Endothelial cell of umbilical vein (primary cell): ENCODE measurements around the gene MVK. TPM values are rescaled to one million over a fixed set of nuclear protein-coding genes. Genes with fewer than 3 reads are reported as not detected.

Experiments
- BruUV-seq: library from RNA; stranded (reverse); fragments of 400-500 nt; replicated peaks from 2 replicates; lab custom pipeline; 2021; lab: Mats Ljungman, UMichigan
- CTCF ChIA-PET: fragments of 300-600, 350-600 bp; sonication (Branson Sonifier 250); formaldehyde crosslinking; loops from one replicate; lab custom pipeline; 2021; ENCODE audit warnings: antibody characterized with exemption, inconsistent platforms; lab: Charles Lee
- POLR2A ChIA-PET: fragments of 300-600, 350-600 bp; sonication (Branson Sonifier 250); formaldehyde crosslinking; loops from one replicate; lab custom pipeline; 2021; ENCODE audit warnings: antibody characterized with exemption, inconsistent platforms; lab: Charles Lee
- DNase-seq: peaks from one replicate; pipeline ENCODE4 v3.0.0-alpha.2; 2011; ENCODE audit warnings: low read depth, low spot score
- FAIRE-seq: peaks from 2 replicates; lab custom pipeline; 2011; peaks lifted over from hg19 to GRCh38; lab: Jason Lieb, UNC
- H2AFZ ChIP-seq: 2 replicates; pipeline ENCODE4 v1.6.0; 2012; ENCODE audit warnings: low read depth, low read length, control low read depth, inconsistent platforms
- H3K27ac ChIP-seq: 2 replicates; pipeline ENCODE4 v1.5.1; 2011; ENCODE audit warnings: low read depth, mild to moderate bottlenecking, control low read depth, low read length, moderate library complexity; ENCODE audit not compliant: insufficient read depth
- H3K27me3 ChIP-seq, 2 experiments: 2 replicates each; pipeline versions ENCODE4 v1.6.0 to v1.6.1; 2011; ENCODE audit warnings: low read length in 2 of 2, mixed read lengths in 1 of 2; ENCODE audit not compliant: control insufficient read depth in 2 of 2, insufficient read depth in 2 of 2
- H3K36me3 ChIP-seq, 2 experiments: 2 replicates in 1 of 2; 3 replicates in 1 of 2; pipeline ENCODE4 v1.5.1; 2011; ENCODE audit warnings: low read length in 2 of 2, mild to moderate bottlenecking in 1 of 2, moderate library complexity in 1 of 2; ENCODE audit not compliant: control insufficient read depth in 2 of 2, insufficient read depth in 2 of 2; ENCODE audit errors: extremely low read depth in 1 of 2
- H3K4me1 ChIP-seq: 3 replicates; pipeline ENCODE4 v1.5.1; 2011; ENCODE audit warnings: mild to moderate bottlenecking, low read length; ENCODE audit not compliant: control insufficient read depth, insufficient read depth; ENCODE audit errors: extremely low read depth
- H3K4me2 ChIP-seq: 2 replicates; pipeline ENCODE4 v1.6.1; 2011; ENCODE audit warnings: low read length, control low read depth, mixed read lengths; ENCODE audit not compliant: insufficient read depth
- H3K4me3 ChIP-seq, 3 experiments: fragments of 200-600 bp in 1 of 3; sonication (generic), shearing (Covaris generic) in 1 of 3; replicated peaks in 1 of 3; 2 replicates each; pipeline ENCODE4 v1.5.1; 2011 to 2016; ENCODE audit warnings: control low read depth in 3 of 3, low read length in 3 of 3, mild to moderate bottlenecking in 2 of 3, inconsistent platforms in 1 of 3, low read depth in 1 of 3, moderate library complexity in 1 of 3; ENCODE audit not compliant: insufficient read depth in 1 of 3
- H3K79me2 ChIP-seq: 2 replicates; pipeline ENCODE4 v1.6.0; 2012; ENCODE audit warnings: low read length, inconsistent platforms; ENCODE audit not compliant: control insufficient read depth, insufficient read depth
- H3K9ac ChIP-seq: replicated peaks from 2 replicates; pipeline ENCODE3; 2011; ENCODE audit warnings: low read length, control low read depth; ENCODE audit not compliant: insufficient read depth; ENCODE audit errors: extremely low read depth
- H3K9me1 ChIP-seq: replicated peaks from 3 replicates; pipeline ENCODE4 v1.6.0; 2011; ENCODE audit warnings: mild to moderate bottlenecking, low read length; ENCODE audit not compliant: control insufficient read depth, insufficient read depth; ENCODE audit errors: extremely low read depth
- H3K9me3 ChIP-seq: replicated peaks from 2 replicates; pipeline ENCODE4 v1.5.1; 2012; ENCODE audit warnings: low read length, inconsistent platforms; ENCODE audit not compliant: control insufficient read depth, insufficient read depth
- H4K20me1 ChIP-seq: replicated peaks from 2 replicates; pipeline ENCODE3; 2011; ENCODE audit warnings: mild to moderate bottlenecking, low read length; ENCODE audit not compliant: control insufficient read depth, insufficient read depth; ENCODE audit errors: extremely low read depth
- EZH2 ChIP-seq: IDR thresholded peaks from 2 replicates; pipeline ENCODE4 v1.6.1; 2012; ENCODE audit warnings: borderline replicate concordance, low read depth, mild to moderate bottlenecking, moderate library complexity, low read length, inconsistent platforms; ENCODE audit not compliant: severe bottlenecking
- FOS ChIP-seq: IDR thresholded peaks from 2 replicates; pipeline ENCODE4 v1.6.1; 2011; ENCODE audit warnings: mild to moderate bottlenecking, low read length, moderate library complexity, borderline replicate concordance; ENCODE audit not compliant: insufficient read depth
- GATA2 ChIP-seq: IDR thresholded peaks from 2 replicates; pipeline ENCODE4 v1.7.0; 2011; ENCODE audit warnings: low read depth, mild to moderate bottlenecking, moderate library complexity, mixed read lengths, low read length; ENCODE audit not compliant: insufficient read length, insufficient read depth
- JUN ChIP-seq: IDR thresholded peaks from 2 replicates; pipeline ENCODE4 v1.6.1; 2011; ENCODE audit warnings: borderline replicate concordance, low read depth; ENCODE audit not compliant: insufficient read length, insufficient read depth
- MYC ChIP-seq: IDR thresholded peaks from one replicate; pipeline ENCODE4 v1.6.1; 2011; ENCODE audit warnings: mild to moderate bottlenecking, low read depth, low read length
- POLR2A ChIP-seq: IDR thresholded peaks from 2 replicates; pipeline ENCODE4 v1.6.1; 2012; ENCODE audit warnings: low read depth, mild to moderate bottlenecking, control low read depth, low read length
- POLR2AphosphoS5 ChIP-seq: IDR thresholded peaks from 2 replicates; pipeline ENCODE4 v1.6.1; 2012; ENCODE audit warnings: low read depth, mild to moderate bottlenecking, control low read depth, low read length, moderate library complexity; ENCODE audit not compliant: insufficient read depth
- dilution Hi-C: fragments of 300-500 bp; cut with MboI; formaldehyde crosslinking; loops from one replicate; pipeline ENCODE4 v1.15.0; 2019; ENCODE audit warnings: low sequenced_read_pairs; ENCODE audit not compliant: extremely low pct_ligation_motif_present
- intact Hi-C: fragments of 100-400 bp; cut with micrococcal nuclease; formaldehyde crosslinking; loops from one replicate; pipeline ENCODE4 v1.10.0; 2022
- polyA plus RNA-seq, 4 experiments: library from polyadenylated mRNA; depleted of rRNA in 3 of 4; stranded (reverse) in 3 of 4; unstranded in 1 of 4; fragments of >200 nt; gene quantifications; 2 replicates each; pipeline versions ENCODE4 v1.2.1 to v1.2.3, GENCODE V29; 2011 to 2012; ENCODE audit warnings: missing spikeins in 1 of 4
- total RNA-seq: library from RNA; stranded (reverse); gene quantifications from 2 replicates; pipeline ENCODE4 v1.2.3, GENCODE V29; 2021
- TF ChIP-seq, protein P1 (sequence below), 2 donors: IDR thresholded peaks; 1 replicate in 1 of 2; 2 replicates in 1 of 2; pipeline ENCODE4 v1.5.1; 2011; ENCODE audit warnings: low read length in 2 of 2, mild to moderate bottlenecking in 2 of 2, moderate library complexity in 2 of 2, control low read depth in 1 of 2, inconsistent platforms in 1 of 2, low read depth in 1 of 2; ENCODE audit not compliant: insufficient read depth in 1 of 2; ENCODE audit errors: extremely low read depth in 1 of 2
- TF ChIP-seq, protein P2 (sequence below): IDR thresholded peaks from 2 replicates; pipeline ENCODE4 v1.6.1; 2011; ENCODE audit not compliant: insufficient read depth, insufficient read length

MVK gene
- total and polyA plus RNA-seq, 2 donors (not counting 3 experiments of a cell fraction or from before 2014, with no cell fraction given): 32.6 to 42.6 TPM

DNA sequence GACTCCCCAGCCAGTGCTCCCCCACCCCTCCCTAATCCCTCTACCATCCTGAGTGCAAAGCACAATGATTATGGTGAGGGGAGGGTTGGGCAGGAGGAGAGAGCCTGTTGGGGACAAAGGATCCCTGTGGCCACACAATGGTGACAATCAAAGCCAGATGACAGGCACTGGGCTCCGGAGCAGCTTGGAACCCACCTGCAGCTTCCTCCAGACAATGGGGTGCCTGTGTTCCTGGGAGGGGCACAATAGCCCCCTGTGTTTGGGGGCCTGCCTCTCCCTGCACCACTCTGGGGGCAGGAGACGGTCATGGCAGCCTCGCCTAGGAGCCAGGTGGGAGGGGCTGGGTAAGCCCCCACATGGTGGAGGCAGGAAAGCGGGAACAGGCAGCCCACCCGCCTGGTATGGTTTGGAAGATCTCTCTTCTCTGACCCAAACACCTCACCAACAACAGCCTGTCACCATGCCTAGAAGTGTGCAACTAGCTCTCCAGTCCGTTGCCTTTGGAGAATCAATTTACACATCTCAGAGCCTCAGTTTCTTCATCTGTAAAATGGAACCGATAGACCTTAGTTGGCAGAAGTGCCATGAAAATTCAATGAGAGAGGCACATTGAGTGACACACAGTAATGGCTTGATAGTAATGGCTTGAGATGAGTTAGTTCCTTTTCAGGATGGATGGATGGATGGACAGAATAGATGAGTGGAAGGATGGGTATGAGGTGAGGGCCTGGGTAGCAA, 53.0 kb downstream of the MVK start:
- intact Hi-C loops (no loop called here), dilution Hi-C loops (no loop called here)
- no peaks in the 10 kb centered on the region for H3K79me2 ChIP-seq
- no peaks in the 10 kb centered on the region for H3K4me1 ChIP-seq
- FAIRE-seq: no peak
- ChIA-PET CTCF (no interaction called here), POLR2A (no interaction called here)
- TF ChIP-seq, protein P1, sequence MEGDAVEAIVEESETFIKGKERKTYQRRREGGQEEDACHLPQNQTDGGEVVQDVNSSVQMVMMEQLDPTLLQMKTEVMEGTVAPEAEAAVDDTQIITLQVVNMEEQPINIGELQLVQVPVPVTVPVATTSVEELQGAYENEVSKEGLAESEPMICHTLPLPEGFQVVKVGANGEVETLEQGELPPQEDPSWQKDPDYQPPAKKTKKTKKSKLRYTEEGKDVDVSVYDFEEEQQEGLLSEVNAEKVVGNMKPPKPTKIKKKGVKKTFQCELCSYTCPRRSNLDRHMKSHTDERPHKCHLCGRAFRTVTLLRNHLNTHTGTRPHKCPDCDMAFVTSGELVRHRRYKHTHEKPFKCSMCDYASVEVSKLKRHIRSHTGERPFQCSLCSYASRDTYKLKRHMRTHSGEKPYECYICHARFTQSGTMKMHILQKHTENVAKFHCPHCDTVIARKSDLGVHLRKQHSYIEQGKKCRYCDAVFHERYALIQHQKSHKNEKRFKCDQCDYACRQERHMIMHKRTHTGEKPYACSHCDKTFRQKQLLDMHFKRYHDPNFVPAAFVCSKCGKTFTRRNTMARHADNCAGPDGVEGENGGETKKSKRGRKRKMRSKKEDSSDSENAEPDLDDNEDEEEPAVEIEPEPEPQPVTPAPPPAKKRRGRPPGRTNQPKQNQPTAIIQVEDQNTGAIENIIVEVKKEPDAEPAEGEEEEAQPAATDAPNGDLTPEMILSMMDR (IDR thresholded peaks at IDR 0.05; ENCODE audit: extremely low read depth in 1 of 2, insufficient read depth in 1 of 2, low read depth in 1 of 2, low read length in 2 of 2): no peak
- TF ChIP-seq GATA2 (no peak), MYC (no peak), JUN (no peak), EZH2 (no peak), POLR2A (no peak), POLR2AphosphoS5 (no peak), FOS (no peak)
- TF ChIP-seq, protein P2, sequence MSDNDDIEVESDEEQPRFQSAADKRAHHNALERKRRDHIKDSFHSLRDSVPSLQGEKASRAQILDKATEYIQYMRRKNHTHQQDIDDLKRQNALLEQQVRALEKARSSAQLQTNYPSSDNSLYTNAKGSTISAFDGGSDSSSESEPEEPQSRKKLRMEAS: no peak
- H3K27me3 ChIP-seq: peaks cover 0 to 2% of the 10 kb centered on the region in 2 experiments
- H3K4me2 ChIP-seq: no peak overlapping the region
- H3K9me3 ChIP-seq: no peaks in the 10 kb centered on the region
- no peak overlapping the region for H3K4me3 ChIP-seq
- H3K9me1 ChIP-seq: no peaks in the 10 kb centered on the region
- no peaks in the 10 kb centered on the region for H4K20me1 ChIP-seq
- H3K9ac ChIP-seq: no peak overlapping the region
- H3K27ac ChIP-seq: no peak overlapping the region
- DNase-seq: no peak
- no TSS peak for BruUV-seq
- no peak overlapping the region for H2AFZ ChIP-seq
- no peaks in the 10 kb centered on the region for H3K36me3 ChIP-seq
